Neural crest cell (in vitro differentiated cells): ENCODE measurements around the gene FBXL17. TPM values are rescaled to one million over a fixed set of nuclear protein-coding genes. Genes with fewer than 3 reads are reported as not detected.

Experiments used
- DNase-seq: peaks from one replicate; pipeline ENCODE4 v3.0.0; 2021; ENCODE audit warnings: low read depth, mixed read lengths, low spot score
- H3K27ac Mint-ChIP-seq: one replicate; pipeline ENCODE4 v1.8.0; 2021; ENCODE audit warnings: mild to moderate bottlenecking, mixed read lengths; ENCODE audit not compliant: unreplicated experiment
- H3K27me3 Mint-ChIP-seq: 2 replicates; pipeline ENCODE4 v1.8.0; 2021; ENCODE audit warnings: low read depth, mild to moderate bottlenecking, mixed read lengths
- H3K36me3 Mint-ChIP-seq: 2 replicates; pipeline ENCODE4 v1.8.0; 2021; ENCODE audit warnings: low read depth, mild to moderate bottlenecking, mixed read lengths
- H3K4me1 Mint-ChIP-seq: 2 replicates; pipeline ENCODE4 v1.8.0; 2021; ENCODE audit warnings: mixed read lengths
- H3K4me3 Mint-ChIP-seq: one replicate; pipeline ENCODE4 v1.8.0; 2021; ENCODE audit warnings: mild to moderate bottlenecking, mixed read lengths
- H3K9me3 Mint-ChIP-seq: 2 replicates; pipeline ENCODE4 v1.8.0; 2021; ENCODE audit warnings: mixed read lengths
- CTCF ChIP-seq: fragments of 200-600 bp; sonication (generic); conservative IDR thresholded peaks from 2 replicates; pipeline ENCODE4 v1.5.0; 2021; ENCODE audit warnings: antibody characterized with exemption, mild to moderate bottlenecking
- total RNA-seq: library from RNA; stranded (reverse); gene quantifications from 2 replicates; pipeline ENCODE4 v1.2.1, GENCODE V29; 2021

FBXL17 gene
- total RNA-seq, 1 donor from 2014 or later = 17.8 TPM

- H3K4me3 Mint-ChIP-seq = no peak overlapping the region
- no peak for TF ChIP-seq CTCF
- H3K27ac Mint-ChIP-seq = no peak overlapping the region
- H3K27me3 Mint-ChIP-seq = no peaks in the 10 kb centered on the region
- no peak for DNase-seq
- no peaks in the 10 kb centered on the region for H3K4me1 Mint-ChIP-seq
- H3K9me3 Mint-ChIP-seq = no peaks in the 10 kb centered on the region
- no peaks in the 10 kb centered on the region for H3K36me3 Mint-ChIP-seq
Observed at GRCh38 chr5:107919361-107919760, 462.5 kb downstream of the FBXL17 start.

GRCh38 chr5:107917983-107918382 is 463.9 kb downstream of the FBXL17 start:
- Mint-ChIP-seq H3K36me3 (no peaks in the 10 kb centered on the region), H3K27ac (no peak overlapping the region), H3K9me3 (no peaks in the 10 kb centered on the region), H3K4me3 (no peak overlapping the region), H3K27me3 (no peaks in the 10 kb centered on the region), H3K4me1 (no peaks in the 10 kb centered on the region)
- no peak for TF ChIP-seq CTCF
- DNase-seq = no peak

GRCh38 chr5:107916731-107917725 is 464.9 kb downstream of the FBXL17 start:
- no peak for DNase-seq
- no peak for TF ChIP-seq CTCF
- no peak overlapping the region for H3K4me3 Mint-ChIP-seq
- H3K9me3 Mint-ChIP-seq = no peaks in the 10 kb centered on the region
- no peak overlapping the region for H3K27ac Mint-ChIP-seq
- no peaks in the 10 kb centered on the region for H3K4me1 Mint-ChIP-seq
- no peaks in the 10 kb centered on the region for H3K27me3 Mint-ChIP-seq
- H3K36me3 Mint-ChIP-seq = no peaks in the 10 kb centered on the region

GRCh38 chr5:107915176-107915812 is 466.6 kb downstream of the FBXL17 start:
- Mint-ChIP-seq H3K4me3 (no peak overlapping the region), H3K27me3 (no peaks in the 10 kb centered on the region), H3K4me1 (no peaks in the 10 kb centered on the region), H3K9me3 (no peaks in the 10 kb centered on the region), H3K36me3 (no peaks in the 10 kb centered on the region), H3K27ac (no peak overlapping the region)
- no peak for DNase-seq
- TF ChIP-seq CTCF = no peak

GRCh38 chr5:107913494-107913893 is 468.4 kb downstream of the FBXL17 start:
- Mint-ChIP-seq H3K27me3 (no peaks in the 10 kb centered on the region), H3K27ac (no peak overlapping the region), H3K9me3 (no peaks in the 10 kb centered on the region), H3K4me1 (peaks cover 3% of the 10 kb centered on the region), H3K4me3 (no peak overlapping the region), H3K36me3 (peaks cover 2% of the 10 kb centered on the region)
- no peak for DNase-seq
- TF ChIP-seq CTCF = no peak
